Measurements from ENCODE around the gene DNAH14. TPM values are rescaled to one million over a fixed set of nuclear protein-coding genes. Genes with fewer than 3 reads are reported as not detected.

The DNAH14 gene
- total and polyA plus RNA-seq, 4 donors = 16.4 to 54.0 (median 33.9) TPM

DNA sequence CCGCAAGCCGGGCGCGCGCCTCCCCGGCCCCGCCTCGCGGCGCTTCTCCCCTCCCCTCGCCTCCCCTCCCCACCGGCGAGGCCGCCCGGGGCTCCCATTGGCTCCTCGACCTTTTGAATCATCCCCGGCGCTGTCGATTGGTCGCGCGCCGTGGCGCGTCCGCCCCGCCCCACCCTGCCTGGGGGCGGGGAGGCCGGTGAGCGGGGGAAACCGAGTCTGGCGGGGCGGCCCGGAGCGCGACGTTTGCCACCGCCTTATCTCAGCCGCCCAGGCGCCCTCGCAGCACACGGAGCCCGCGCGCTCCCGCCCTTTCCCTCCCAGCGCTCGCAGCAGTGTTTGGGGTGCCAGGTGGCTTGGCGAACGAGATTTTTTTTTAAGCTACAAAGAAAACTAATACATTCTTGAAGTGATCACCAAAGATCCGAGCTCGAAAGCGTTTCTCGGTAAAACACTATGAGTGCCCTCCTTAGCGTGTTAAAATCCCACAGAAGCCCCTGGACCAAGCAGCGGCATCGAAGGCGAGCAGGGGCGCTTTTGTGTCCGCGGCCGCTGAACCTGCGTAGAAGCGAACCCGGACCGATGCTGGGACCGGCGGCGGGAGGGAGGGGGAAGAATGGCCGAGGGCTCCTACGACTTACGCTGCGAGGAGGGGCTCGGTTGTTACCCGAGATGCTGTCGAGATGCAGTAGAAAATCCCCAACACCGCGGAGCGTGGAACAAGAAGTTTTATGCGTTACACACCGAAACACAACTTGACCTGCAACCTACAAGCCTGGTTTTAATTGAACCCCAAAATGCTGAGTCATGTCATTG is 498.8 kb downstream of the DNAH14 start:
- no peaks in the 10 kb centered on the region for H3K27me3 ChIP-seq (ENCODE audit: control insufficient read depth, insufficient read depth, low read length)
- H3K36me3 ChIP-seq (ENCODE audit: control insufficient read depth, insufficient read depth, low read length) = peaks cover 3% of the 10 kb centered on the region
- peak overlapping the region; percentile 90 for H3K27ac ChIP-seq (ENCODE audit: low read depth, low read length)
- peak overlapping the region; percentile 69 for H3K4me3 ChIP-seq (ENCODE audit: low read depth, low read length)
- DNase-seq (ENCODE audit: low read depth in 4 of 6, low spot score in 6 of 6) = peak; percentile 85 to 98 (median 92)
- whole genome bisulfite sequencing (ENCODE audit: insufficient coverage) = 0% methylated on average over 65 of the region's 81 CpGs
- H3K4me1 ChIP-seq (ENCODE audit: control insufficient read depth, insufficient read depth, low read length) = peaks cover 21% of the 10 kb centered on the region
- no peaks in the 10 kb centered on the region for H3K9me3 ChIP-seq (ENCODE audit: control insufficient read depth, insufficient read depth, low read length)

DNA sequence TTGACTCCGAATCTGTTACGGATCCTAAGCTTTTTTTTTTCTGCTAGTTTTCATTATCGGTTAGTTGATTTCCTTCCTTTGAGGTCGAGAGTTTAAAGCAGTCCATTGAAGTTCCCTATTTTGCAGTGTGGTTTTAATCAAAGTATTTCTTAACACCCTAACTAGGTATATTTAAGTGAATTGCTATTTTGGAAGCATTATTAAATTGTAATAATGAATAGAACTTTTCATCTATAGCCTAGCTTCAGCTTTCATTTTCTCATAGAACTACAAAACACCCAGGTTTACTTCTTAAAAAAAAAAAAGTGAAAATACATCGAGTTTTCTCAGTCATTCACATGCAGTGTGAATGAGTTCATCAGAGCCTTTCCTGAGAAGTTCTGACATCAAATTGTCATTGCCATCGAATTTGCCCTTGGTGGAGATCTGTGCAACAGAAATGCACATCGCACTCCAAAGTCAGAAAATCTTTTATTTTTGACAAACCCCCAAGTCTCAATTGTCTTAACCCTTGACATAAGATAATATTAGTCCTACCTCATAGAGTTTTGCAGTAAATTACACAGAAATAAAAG is 499.5 kb downstream of the DNAH14 start:
- Histone ChIP-seq H3K27me3 (ENCODE audit: control insufficient read depth, insufficient read depth, low read length) (no peaks in the 10 kb centered on the region), H3K9me3 (ENCODE audit: control insufficient read depth, insufficient read depth, low read length) (no peaks in the 10 kb centered on the region), H3K4me1 (ENCODE audit: control insufficient read depth, insufficient read depth, low read length) (peaks cover 19% of the 10 kb centered on the region), H3K36me3 (ENCODE audit: control insufficient read depth, insufficient read depth, low read length) (peaks cover 3% of the 10 kb centered on the region), H3K4me3 (ENCODE audit: low read depth, low read length) (peak overlapping the region; percentile 66), H3K27ac (ENCODE audit: low read depth, low read length) (peak overlapping the region; percentile 90)
- DNase-seq (ENCODE audit: low read depth in 4 of 6, low spot score in 6 of 6) = no peak
- 0% methylated on average over 1 of the region's 7 CpGs for WGBS (ENCODE audit: insufficient coverage)

DNA sequence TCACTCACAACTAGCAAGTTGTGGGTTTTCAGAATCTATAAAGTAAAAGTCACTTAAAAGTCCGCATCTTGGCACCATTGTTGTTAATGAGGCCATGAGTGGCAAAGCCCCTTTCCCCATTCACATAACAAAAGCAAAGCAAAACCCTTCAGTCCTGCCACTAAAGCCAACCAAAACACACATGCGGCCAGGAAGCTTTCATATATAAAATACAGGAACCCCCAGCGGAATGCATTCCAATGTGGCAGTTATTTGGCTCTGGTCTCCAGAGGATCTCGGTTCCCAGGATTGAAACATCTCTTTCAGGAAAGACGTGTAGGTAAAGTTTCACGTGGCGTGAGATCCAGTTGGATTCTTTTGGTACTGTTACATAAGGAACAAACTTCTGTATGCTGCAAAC is 500.8 kb downstream of the DNAH14 start:
- Histone ChIP-seq H3K4me3 (ENCODE audit: low read depth, low read length) (no peak overlapping the region), H3K4me1 (ENCODE audit: control insufficient read depth, insufficient read depth, low read length) (peaks cover 11% of the 10 kb centered on the region), H3K27me3 (ENCODE audit: control insufficient read depth, insufficient read depth, low read length) (no peaks in the 10 kb centered on the region), H3K27ac (ENCODE audit: low read depth, low read length) (no peak overlapping the region), H3K36me3 (ENCODE audit: control insufficient read depth, insufficient read depth, low read length) (peaks cover 3% of the 10 kb centered on the region), H3K9me3 (ENCODE audit: control insufficient read depth, insufficient read depth, low read length) (no peaks in the 10 kb centered on the region)
- DNase-seq (ENCODE audit: low read depth in 4 of 6, low spot score in 6 of 6) = no peak
- WGBS (ENCODE audit: insufficient coverage) = 71% methylated on average over 5 of the region's 7 CpGs

DNA sequence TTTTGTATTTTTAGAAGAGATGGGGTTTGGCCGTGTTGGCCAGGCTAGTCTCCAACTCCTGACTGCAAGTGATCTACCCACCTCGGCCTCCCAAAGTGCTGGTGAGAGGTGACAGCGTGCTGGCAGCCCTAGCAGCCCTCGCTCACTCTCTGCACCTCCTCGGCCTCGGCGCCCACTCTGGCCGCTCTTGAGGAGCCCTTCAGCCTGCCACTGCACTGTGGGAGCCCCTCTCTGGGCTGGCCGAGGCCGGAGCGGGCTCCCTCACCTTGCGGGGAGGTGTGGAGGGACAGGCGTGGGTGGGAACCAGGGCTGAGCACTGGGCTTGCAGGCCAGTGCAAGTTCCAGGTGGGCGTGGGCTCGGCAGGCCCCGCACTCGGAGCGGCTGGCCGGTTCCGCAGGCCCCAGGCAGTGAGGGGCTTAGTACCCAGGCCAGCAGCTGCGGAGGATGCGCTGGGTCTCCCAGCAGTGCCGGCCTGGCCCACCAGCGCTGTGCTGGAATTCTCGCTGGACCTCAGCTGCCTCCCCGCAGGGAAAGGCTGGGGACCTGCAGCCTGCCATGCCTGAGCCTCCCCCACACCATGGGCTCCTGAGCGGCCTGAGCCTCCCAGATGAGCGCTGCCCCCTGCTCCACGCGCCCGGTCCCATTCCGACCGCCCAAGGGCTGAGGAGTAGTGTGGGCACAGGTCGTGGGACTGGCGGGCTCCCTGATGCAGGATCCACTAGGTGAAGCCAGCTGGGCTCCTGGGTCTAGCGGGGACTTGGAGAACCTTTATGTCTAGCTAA is 501.8 kb downstream of the DNAH14 start:
- DNase-seq (ENCODE audit: low read depth in 4 of 6, low spot score in 6 of 6) = no peak
- Histone ChIP-seq H3K4me1 (ENCODE audit: control insufficient read depth, insufficient read depth, low read length) (peaks cover 7% of the 10 kb centered on the region), H3K4me3 (ENCODE audit: low read depth, low read length) (no peak overlapping the region), H3K27ac (ENCODE audit: low read depth, low read length) (no peak overlapping the region), H3K36me3 (ENCODE audit: control insufficient read depth, insufficient read depth, low read length) (peaks cover 3% of the 10 kb centered on the region), H3K9me3 (ENCODE audit: control insufficient read depth, insufficient read depth, low read length) (no peaks in the 10 kb centered on the region), H3K27me3 (ENCODE audit: control insufficient read depth, insufficient read depth, low read length) (no peaks in the 10 kb centered on the region)
- WGBS (ENCODE audit: insufficient coverage) = 94% methylated on average over 34 of the region's 36 CpGs

DNA sequence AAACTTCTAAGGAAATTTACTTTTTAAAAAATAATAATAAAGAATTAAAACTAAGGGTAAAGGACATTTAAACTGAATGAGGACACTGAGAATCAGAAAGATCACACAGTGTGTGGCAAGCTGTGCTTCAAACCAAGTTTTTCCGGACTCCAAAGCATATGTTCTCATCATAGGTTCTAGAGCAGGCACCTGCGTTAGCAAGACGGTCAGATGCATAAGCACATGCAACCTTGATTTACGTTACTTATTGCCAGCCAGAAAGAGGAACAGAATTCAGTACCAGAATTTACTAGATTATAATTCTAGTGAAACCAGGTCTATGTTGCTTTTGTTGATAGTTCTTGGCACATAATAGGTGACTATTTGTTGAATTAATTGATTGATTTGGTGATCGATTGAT is 504.6 kb downstream of the DNAH14 start:
- Histone ChIP-seq H3K4me3 (ENCODE audit: low read depth, low read length) (no peak overlapping the region), H3K27me3 (ENCODE audit: control insufficient read depth, insufficient read depth, low read length) (no peaks in the 10 kb centered on the region), H3K36me3 (ENCODE audit: control insufficient read depth, insufficient read depth, low read length) (peaks cover 3% of the 10 kb centered on the region), H3K4me1 (ENCODE audit: control insufficient read depth, insufficient read depth, low read length) (no peaks in the 10 kb centered on the region), H3K27ac (ENCODE audit: low read depth, low read length) (no peak overlapping the region), H3K9me3 (ENCODE audit: control insufficient read depth, insufficient read depth, low read length) (no peaks in the 10 kb centered on the region)
- no peak for DNase-seq (ENCODE audit: low read depth in 4 of 6, low spot score in 6 of 6)
- WGBS (ENCODE audit: insufficient coverage) = 96% methylated on average over 4 of the region's 5 CpGs

DNA sequence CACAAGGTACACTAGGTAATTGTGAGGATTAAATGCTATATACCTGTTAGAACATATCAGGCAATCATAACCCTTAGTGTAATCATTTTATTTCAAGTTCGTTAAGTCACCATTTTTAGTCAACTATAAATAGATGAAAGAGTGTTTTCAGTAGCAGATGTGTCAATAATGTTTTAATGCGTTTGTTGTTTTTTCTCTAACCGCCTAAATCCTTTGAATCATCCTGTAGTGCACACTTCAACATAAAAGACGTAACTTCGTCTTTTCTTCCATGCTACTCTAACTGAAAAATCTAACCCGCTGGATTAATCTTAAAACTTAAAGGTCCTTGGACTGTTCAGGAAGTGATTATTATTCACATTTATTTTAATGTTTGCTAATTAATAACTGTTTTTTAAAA is 505.6 kb downstream of the DNAH14 start:
- DNase-seq (ENCODE audit: low read depth in 4 of 6, low spot score in 6 of 6) = no peak
- WGBS (ENCODE audit: insufficient coverage) = no CpG with 5 or more reads among the region's 6 CpGs
- H3K27ac ChIP-seq (ENCODE audit: low read depth, low read length) = no peak overlapping the region

DNA sequence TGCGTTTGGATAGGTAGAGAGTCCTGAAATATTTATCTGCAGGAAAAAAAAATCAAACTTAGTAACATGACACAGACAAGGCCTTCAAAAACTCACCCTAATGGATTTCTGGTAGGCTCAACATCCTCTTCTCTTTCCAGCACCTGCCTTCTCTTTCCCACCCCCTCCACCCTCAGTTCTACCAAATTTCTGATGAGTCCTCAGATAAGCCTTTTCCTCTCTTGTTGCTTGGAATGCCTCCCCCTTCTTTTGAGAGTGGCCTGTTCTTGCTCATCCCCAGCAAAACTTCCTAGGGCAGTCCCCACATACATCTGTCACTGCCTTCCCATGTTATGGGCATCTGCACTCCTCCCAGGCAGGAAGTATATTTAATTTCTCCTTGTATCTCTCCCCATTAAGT is 506.0 kb downstream of the DNAH14 start:
- no peak for DNase-seq (ENCODE audit: low read depth in 4 of 6, low spot score in 6 of 6)
- no peak overlapping the region for H3K4me3 ChIP-seq (ENCODE audit: low read depth, low read length)
- no peaks in the 10 kb centered on the region for H3K27me3 ChIP-seq (ENCODE audit: control insufficient read depth, insufficient read depth, low read length)
- WGBS (ENCODE audit: insufficient coverage) = no CpG with 5 or more reads among the region's 1 CpG
- peaks cover 3% of the 10 kb centered on the region for H3K36me3 ChIP-seq (ENCODE audit: control insufficient read depth, insufficient read depth, low read length)
- no peak overlapping the region for H3K27ac ChIP-seq (ENCODE audit: low read depth, low read length)
- no peaks in the 10 kb centered on the region for H3K9me3 ChIP-seq (ENCODE audit: control insufficient read depth, insufficient read depth, low read length)
- no peaks in the 10 kb centered on the region for H3K4me1 ChIP-seq (ENCODE audit: control insufficient read depth, insufficient read depth, low read length)

More for the DNA sequence above, 505.6 kb downstream of the DNAH14 start:
- Histone ChIP-seq H3K9me3 (ENCODE audit: control insufficient read depth, insufficient read depth, low read length) (no peaks in the 10 kb centered on the region), H3K36me3 (ENCODE audit: control insufficient read depth, insufficient read depth, low read length) (peaks cover 3% of the 10 kb centered on the region), H3K4me1 (ENCODE audit: control insufficient read depth, insufficient read depth, low read length) (no peaks in the 10 kb centered on the region), H3K27me3 (ENCODE audit: control insufficient read depth, insufficient read depth, low read length) (no peaks in the 10 kb centered on the region), H3K4me3 (ENCODE audit: low read depth, low read length) (no peak overlapping the region)

DNA sequence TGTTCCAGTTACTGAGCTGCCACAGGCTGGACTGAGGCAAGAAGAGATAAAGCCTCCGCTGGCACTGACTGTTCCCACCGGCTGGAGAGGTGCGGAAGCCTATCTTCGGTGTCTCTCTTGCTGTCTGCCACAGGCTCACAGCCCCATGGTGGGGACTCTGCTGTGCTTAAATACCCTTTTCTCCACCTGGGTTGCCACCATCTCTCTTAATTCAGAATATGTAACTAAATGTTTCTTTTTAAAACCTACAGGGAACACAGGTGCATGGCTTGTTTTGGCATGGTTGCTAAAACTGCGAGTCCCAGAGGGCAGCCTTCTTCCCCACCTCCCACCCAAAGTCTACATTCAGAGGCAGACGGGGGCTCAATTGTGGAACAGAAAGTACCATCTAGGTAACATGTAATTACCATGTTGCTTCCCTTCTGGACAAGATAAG is 506.5 kb downstream of the DNAH14 start:
- H3K4me1 ChIP-seq (ENCODE audit: control insufficient read depth, insufficient read depth, low read length) = no peaks in the 10 kb centered on the region
- WGBS (ENCODE audit: insufficient coverage) = 80% methylated on average over 5 of the region's 6 CpGs
- no peak for DNase-seq (ENCODE audit: low read depth in 4 of 6, low spot score in 6 of 6)
- no peaks in the 10 kb centered on the region for H3K9me3 ChIP-seq (ENCODE audit: control insufficient read depth, insufficient read depth, low read length)
- H3K36me3 ChIP-seq (ENCODE audit: control insufficient read depth, insufficient read depth, low read length) = peaks cover 3% of the 10 kb centered on the region
- no peak overlapping the region for H3K27ac ChIP-seq (ENCODE audit: low read depth, low read length)
- no peak overlapping the region for H3K4me3 ChIP-seq (ENCODE audit: low read depth, low read length)
- H3K27me3 ChIP-seq (ENCODE audit: control insufficient read depth, insufficient read depth, low read length) = no peaks in the 10 kb centered on the region

DNA sequence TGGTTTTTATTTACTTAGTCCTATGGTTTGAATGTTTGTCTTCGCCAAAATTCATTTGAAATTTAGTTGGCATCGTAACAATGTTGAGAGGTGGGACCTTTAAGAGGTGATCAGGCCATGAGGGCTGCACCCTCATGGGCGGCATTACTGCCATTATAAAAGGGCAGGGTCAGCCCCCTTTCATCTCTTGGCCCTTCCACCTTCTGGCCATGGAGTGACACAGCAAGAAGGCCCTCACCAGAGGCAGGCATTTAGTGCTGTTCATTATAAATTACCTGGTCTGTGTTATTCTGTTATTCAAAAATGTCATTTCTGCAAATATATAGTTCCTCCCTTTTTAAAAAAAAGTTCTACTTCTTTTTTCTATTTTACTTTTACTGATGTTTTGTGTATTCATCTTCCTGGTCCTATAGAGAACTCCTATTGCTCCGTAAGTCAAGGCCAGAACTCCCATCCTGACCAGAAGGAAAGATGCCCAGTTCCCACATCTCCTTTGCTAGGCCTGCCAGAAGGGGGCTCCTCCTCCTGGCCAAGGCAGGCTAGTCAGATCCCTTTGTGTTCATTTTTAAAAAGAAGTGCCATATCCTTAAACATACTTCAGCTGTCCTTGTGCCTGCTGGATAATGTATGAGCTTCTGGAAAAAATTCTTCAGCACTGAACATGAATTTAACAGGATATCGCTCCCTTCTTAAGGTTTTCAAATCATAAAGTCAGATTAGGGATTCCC is 508.4 kb downstream of the DNAH14 start:
- DNase-seq (ENCODE audit: low read depth in 4 of 6, low spot score in 6 of 6) = peak in 1 of 6 donors; percentile 28
- Histone ChIP-seq H3K27me3 (ENCODE audit: control insufficient read depth, insufficient read depth, low read length) (no peaks in the 10 kb centered on the region), H3K4me1 (ENCODE audit: control insufficient read depth, insufficient read depth, low read length) (peaks cover 1% of the 10 kb centered on the region), H3K9me3 (ENCODE audit: control insufficient read depth, insufficient read depth, low read length) (no peaks in the 10 kb centered on the region), H3K36me3 (ENCODE audit: control insufficient read depth, insufficient read depth, low read length) (no peaks in the 10 kb centered on the region), H3K4me3 (ENCODE audit: low read depth, low read length) (no peak overlapping the region), H3K27ac (ENCODE audit: low read depth, low read length) (no peak overlapping the region)
- 80% methylated on average over 1 of the region's 5 CpGs for WGBS (ENCODE audit: insufficient coverage)

Data from spinal cord (tissue), 10 donors.